Caco-2 (cell line): ENCODE results near the gene KLHL42. TPM values are rescaled to one million over a fixed set of nuclear protein-coding genes. Genes with fewer than 3 reads are reported as not detected.

Experiments
- BruUV-seq: library from RNA; stranded (reverse); fragments of 400-500 nt; replicated peaks from 2 replicates; lab custom pipeline; 2021; lab: Mats Ljungman, UMichigan
- CTCF ChIA-PET: fragments of 300-600 bp; sonication (Branson Sonifier 250); formaldehyde crosslinking; loops from one replicate; lab custom pipeline; 2022; ENCODE audit warnings: antibody characterized with exemption; lab: Charles Lee
- POLR2A ChIA-PET: fragments of 300-600 bp; sonication (Branson Sonifier 250); formaldehyde crosslinking; loops from one replicate; lab custom pipeline; 2022; ENCODE audit warnings: antibody characterized with exemption; lab: Charles Lee
- DNase-seq, 2 experiments: peaks; one replicate each; pipeline versions ENCODE4 v3.0.0 to v3.0.0-alpha.2; 2020 to 2022
- H3K27me3 ChIP-seq: replicated peaks from 2 replicates; pipeline ENCODE4 v1.6.0; 2011; ENCODE audit warnings: low read length; ENCODE audit not compliant: control insufficient read depth, insufficient read depth
- H3K36me3 ChIP-seq: 2 replicates; pipeline ENCODE4 v1.5.1; 2011; ENCODE audit warnings: low read length; ENCODE audit not compliant: control insufficient read depth, insufficient read depth
- H3K4me1 ChIP-seq: fragments of 250-450 bp; sonication (Bioruptor Pico); 2 replicates; pipeline ENCODE4 v1.5.1; 2020; ENCODE audit warnings: mild to moderate bottlenecking
- H3K4me3 ChIP-seq: 2 replicates; pipeline ENCODE4 v1.5.1; 2011; ENCODE audit warnings: low read depth, mild to moderate bottlenecking, control low read depth, low read length
- H3K9me3 ChIP-seq: fragments of 250-450 bp; sonication (Bioruptor Pico); 2 replicates; pipeline ENCODE4 v1.5.1; 2020; ENCODE audit warnings: mild to moderate bottlenecking, moderate library complexity
- H3K27ac Mint-ChIP-seq: one replicate; pipeline ENCODE4 v1.8.0; 2022; ENCODE audit warnings: mixed read lengths; ENCODE audit not compliant: unreplicated experiment
- H3K27me3 Mint-ChIP-seq: one replicate; pipeline ENCODE4 v1.8.0; 2022; ENCODE audit warnings: mixed read lengths; ENCODE audit not compliant: insufficient read depth, unreplicated experiment
- H3K36me3 Mint-ChIP-seq: one replicate; pipeline ENCODE4 v1.8.0; 2022; ENCODE audit warnings: mild to moderate bottlenecking, mixed read lengths; ENCODE audit not compliant: insufficient read depth, unreplicated experiment
- H3K4me1 Mint-ChIP-seq: one replicate; pipeline ENCODE4 v1.8.0; 2022; ENCODE audit warnings: low read depth, mixed read lengths; ENCODE audit not compliant: unreplicated experiment
- H3K4me3 Mint-ChIP-seq: one replicate; pipeline ENCODE4 v1.8.0; 2022; ENCODE audit warnings: mild to moderate bottlenecking, moderate library complexity, mixed read lengths; ENCODE audit not compliant: unreplicated experiment
- H3K9me3 Mint-ChIP-seq: one replicate; pipeline ENCODE4 v1.8.0; 2022; ENCODE audit warnings: mixed read lengths; ENCODE audit not compliant: unreplicated experiment
- CTCF ChIP-seq, 2 experiments: fragments of 200-600 bp in 1 of 2; IDR thresholded peaks; 1 replicate in 1 of 2; 2 replicates in 1 of 2; pipeline versions ENCODE4 v1.5.1 to v1.8.0; 2011 to 2022; ENCODE audit warnings: antibody characterized with exemption in 1 of 2, control low read depth in 1 of 2, inconsistent platforms in 1 of 2, low read depth in 1 of 2, low read length in 1 of 2, mild to moderate bottlenecking in 1 of 2, moderate library complexity in 1 of 2; ENCODE audit not compliant: insufficient read depth in 1 of 2, severe bottlenecking in 1 of 2, unreplicated experiment in 1 of 2
- intact Hi-C: fragments of 100-400 bp; cut with micrococcal nuclease; formaldehyde crosslinking; loops from one replicate; pipeline ENCODE4 v1.10.0; 2022; ENCODE audit not compliant: unreplicated experiment
- total RNA-seq: library from RNA; stranded (reverse); gene quantifications from 2 replicates; pipeline ENCODE4 v1.2.3, GENCODE V29; 2022

KLHL42 gene
- total RNA-seq, 1 experiment from 2014 or later: 36.5 TPM

GRCh38 chr12:27824126-27824842 is 44.3 kb downstream of the KLHL42 start:
- POLR2A ChIA-PET: no interaction called here
- no peak for DNase-seq
- TF ChIP-seq CTCF (IDR thresholded peaks at IDR 0.05; ENCODE audit: insufficient read depth in 1 of 2, low read depth in 1 of 2, low read length in 1 of 2, severe bottlenecking in 1 of 2, unreplicated experiment in 1 of 2): no peak
- Histone ChIP-seq H3K36me3 (no peaks in the 10 kb centered on the region), H3K27me3 (no peaks in the 10 kb centered on the region), H3K4me3 (no peak overlapping the region), H3K9me3 (no peaks in the 10 kb centered on the region), H3K4me1 (no peaks in the 10 kb centered on the region; the same call in none of the 2 replicates)
- Mint-ChIP-seq H3K27me3 (no peaks in the 10 kb centered on the region), H3K36me3 (no peaks in the 10 kb centered on the region), H3K4me1 (no peaks in the 10 kb centered on the region), H3K4me3 (no peak overlapping the region), H3K9me3 (no peaks in the 10 kb centered on the region), H3K27ac (no peak overlapping the region)
- intact Hi-C loops: no loop called here
- no TSS peak for BruUV-seq
- CTCF ChIA-PET: interaction anchor here (1.1 kb wide), 1 partner anchor 42 kb away, joined by 4 read pairs; no protein-coding TSS in a partner anchor

GRCh38 chr12:27826076-27826475 is 46.0 kb downstream of the KLHL42 start:
- Mint-ChIP-seq H3K36me3 (no peaks in the 10 kb centered on the region), H3K27ac (no peak overlapping the region), H3K4me1 (no peaks in the 10 kb centered on the region), H3K4me3 (no peak overlapping the region), H3K27me3 (no peaks in the 10 kb centered on the region), H3K9me3 (no peaks in the 10 kb centered on the region)
- intact Hi-C loops: no loop called here
- no peaks in the 10 kb centered on the region; the same call in none of the 2 replicates for H3K4me1 ChIP-seq
- H3K9me3 ChIP-seq: no peaks in the 10 kb centered on the region
- no peak overlapping the region for H3K4me3 ChIP-seq
- H3K36me3 ChIP-seq: no peaks in the 10 kb centered on the region
- TF ChIP-seq CTCF (IDR thresholded peaks at IDR 0.05; ENCODE audit: insufficient read depth in 1 of 2, low read depth in 1 of 2, low read length in 1 of 2, severe bottlenecking in 1 of 2, unreplicated experiment in 1 of 2): no peak
- no peaks in the 10 kb centered on the region for H3K27me3 ChIP-seq
- DNase-seq: no peak
- no TSS peak for BruUV-seq
- CTCF ChIA-PET: no interaction called here
- POLR2A ChIA-PET: no interaction called here

GRCh38 chr12:27828196-27828595 is 48.2 kb downstream of the KLHL42 start:
- Mint-ChIP-seq H3K4me3 (no peak overlapping the region), H3K27ac (no peak overlapping the region), H3K36me3 (no peaks in the 10 kb centered on the region), H3K9me3 (no peaks in the 10 kb centered on the region), H3K4me1 (no peaks in the 10 kb centered on the region), H3K27me3 (no peaks in the 10 kb centered on the region)
- BruUV-seq: no TSS peak
- ChIA-PET POLR2A (no interaction called here), CTCF (no interaction called here)
- H3K27me3 ChIP-seq: no peaks in the 10 kb centered on the region
- H3K4me1 ChIP-seq: no peaks in the 10 kb centered on the region
- no peak overlapping the region for H3K4me3 ChIP-seq
- no peak for DNase-seq
- TF ChIP-seq CTCF (IDR thresholded peaks at IDR 0.05; ENCODE audit: insufficient read depth in 1 of 2, low read depth in 1 of 2, low read length in 1 of 2, severe bottlenecking in 1 of 2, unreplicated experiment in 1 of 2): no peak
- no peaks in the 10 kb centered on the region for H3K36me3 ChIP-seq
- no peaks in the 10 kb centered on the region for H3K9me3 ChIP-seq
- intact Hi-C loops: loop anchor here (2.0 kb wide), 1 partner anchor 113 kb away; no protein-coding TSS in a partner anchor
